HepG2 (cell line): Measurements from ENCODE around the gene MXRA7. TPM values are rescaled to one million over a fixed set of nuclear protein-coding genes. Genes with fewer than 3 reads are reported as not detected.

Experiments
- ATF2 ChIP-seq: sonication (generic); formaldehyde crosslinking; IDR thresholded peaks from 2 replicates; pipeline ENCODE4 v1.4.0; 2020; ENCODE audit warnings: missing genetic modification reagents
- CSRNP1 ChIP-seq: sonication (generic); formaldehyde crosslinking; IDR thresholded peaks from 2 replicates; pipeline ENCODE4 v1.8.1; 2023; ENCODE audit warnings: mild to moderate bottlenecking, missing genetic modification reagents
- FOXA1 ChIP-seq, 2 experiments: fragments of 450-650 bp in 1 of 2; sonication (generic) in 1 of 2; formaldehyde crosslinking in 1 of 2; IDR thresholded peaks; 2 replicates each; pipeline versions ENCODE4 v1.4.0 to v1.6.1; 2016 to 2020; ENCODE audit warnings: missing genetic modification reagents in 1 of 2
- MLXIP ChIP-seq: sonication (generic); formaldehyde crosslinking; IDR thresholded peaks from 2 replicates; pipeline ENCODE4 v1.9.0; 2021; ENCODE audit warnings: missing genetic modification reagents, borderline replicate concordance
- MNT ChIP-seq: fragments of 450-650 bp; IDR thresholded peaks from 2 replicates; pipeline ENCODE4 v1.6.1; 2016
- RXRA ChIP-seq: sonication (generic); formaldehyde crosslinking; IDR thresholded peaks from 2 replicates; pipeline ENCODE4 v1.5.1; 2020; ENCODE audit warnings: missing genetic modification reagents
- TBX2 ChIP-seq: sonication (generic); formaldehyde crosslinking; IDR thresholded peaks from 2 replicates; pipeline ENCODE4 v1.5.0; 2020; ENCODE audit warnings: missing genetic modification reagents, mild to moderate bottlenecking, borderline replicate concordance
- TERF1 ChIP-seq: sonication (generic); formaldehyde crosslinking; IDR thresholded peaks from 2 replicates; pipeline ENCODE4 v1.8.0; 2022; ENCODE audit warnings: mild to moderate bottlenecking, missing genetic modification reagents, moderate library complexity
- XRCC5 ChIP-seq: fragments of 200-400 bp; formaldehyde crosslinking; optimal IDR thresholded peaks from 2 replicates; pipeline ENCODE3; 2017; ENCODE audit warnings: mild to moderate bottlenecking, low read length
- ZBTB14 ChIP-seq: sonication (generic); formaldehyde crosslinking; IDR thresholded peaks from 2 replicates; pipeline ENCODE4 v1.4.0; 2020; ENCODE audit warnings: missing genetic modification reagents
- ZBTB42 ChIP-seq: sonication (generic); formaldehyde crosslinking; IDR thresholded peaks from 2 replicates; pipeline ENCODE4 v1.5.0; 2020; ENCODE audit warnings: mild to moderate bottlenecking, missing genetic modification reagents
- ZNF136 ChIP-seq: sonication (generic); formaldehyde crosslinking; IDR thresholded peaks from 2 replicates; pipeline ENCODE4 v1.8.1; 2022; ENCODE audit warnings: low read depth, mild to moderate bottlenecking, moderate library complexity, missing genetic modification reagents
- ZNF337 ChIP-seq: sonication (generic); formaldehyde crosslinking; IDR thresholded peaks from 2 replicates; pipeline ENCODE4 v1.5.1; 2020; ENCODE audit warnings: missing genetic modification reagents, low read depth, mild to moderate bottlenecking, borderline replicate concordance
- ZNF781 ChIP-seq: sonication (generic); formaldehyde crosslinking; IDR thresholded peaks from 2 replicates; pipeline ENCODE4 v1.5.1; 2020; ENCODE audit warnings: borderline replicate concordance, mild to moderate bottlenecking, missing genetic modification reagents; ENCODE audit errors: not compliant biosample characterization
- ZNF839 ChIP-seq: sonication (generic); formaldehyde crosslinking; IDR thresholded peaks from 2 replicates; pipeline ENCODE4 v1.4.0; 2020; ENCODE audit warnings: missing genetic modification reagents, mild to moderate bottlenecking, borderline replicate concordance
- ZSCAN25 ChIP-seq: sonication (generic); formaldehyde crosslinking; IDR thresholded peaks from 2 replicates; pipeline ENCODE4 v1.8.0; 2022; ENCODE audit warnings: mild to moderate bottlenecking, missing genetic modification reagents
- ZZZ3 ChIP-seq: sonication (generic); formaldehyde crosslinking; IDR thresholded peaks from 2 replicates; pipeline ENCODE4 v1.4.0; 2020; ENCODE audit warnings: missing genetic modification reagents, mild to moderate bottlenecking, borderline replicate concordance
- polyA plus RNA-seq, 8 experiments: library from polyadenylated mRNA; depleted of rRNA in 3 of 8; stranded (reverse) in 7 of 8; unstranded in 1 of 8; fragments of >200 nt; fragmentation: Illumina TruSeq in 4 of 8; extraction: Trizol in 4 of 8; gene quantifications; 2 replicates each; pipeline versions ENCODE4 v1.2.1 to v1.2.3, GENCODE V29; 2011 to 2016; ENCODE audit warnings: low read depth in 4 of 8, missing spikeins in 1 of 8, mixed read lengths in 1 of 8; ENCODE audit not compliant: insufficient read depth in 1 of 8
- total RNA-seq, 5 experiments: library from RNA; depleted of rRNA; stranded (reverse); fragments of >200 nt; fragmentation: Illumina TruSeq; extraction: Trizol; gene quantifications; 2 replicates each; pipeline ENCODE4 v1.2.3, GENCODE V29; 2016; ENCODE audit warnings: low read depth in 1 of 5

MXRA7 gene
- total and polyA plus RNA-seq, 2 of the 13 experiments (the other 11 are each of a cell fraction or from before 2014, with no cell fraction given), result 44.8 to 112 TPM

- TF ChIP-seq FOXA1 (IDR thresholded peaks at IDR 0.05), result no peak
- TF ChIP-seq FOXA1 (CRISPR knock-in tag; IDR thresholded peaks at IDR 0.05), result peak; percentile 55; the same call in 1 of the 2 replicates
- TF ChIP-seq ZSCAN25 (CRISPR knock-in tag), result peak; percentile 93
- no peak for TF ChIP-seq ZNF839 (CRISPR knock-in tag)
- peak; percentile 75; the same call in 1 of the 2 replicates for TF ChIP-seq ZBTB42 (CRISPR knock-in tag)
- no peak for TF ChIP-seq ATF2 (CRISPR knock-in tag)
- no peak for TF ChIP-seq MLXIP (CRISPR knock-in tag)
- TF ChIP-seq ZNF781, result no peak
- TF ChIP-seq ZNF337 (CRISPR knock-in tag), result no peak
- TF ChIP-seq RXRA (CRISPR knock-in tag), result peak; percentile 88
- TF ChIP-seq ZZZ3 (CRISPR knock-in tag), result no peak
- peak; percentile 96; the same call in 1 of the 2 replicates for TF ChIP-seq TBX2 (CRISPR knock-in tag)
- TF ChIP-seq XRCC5, result no peak
- peak; percentile 11; the same call in 1 of the 2 replicates for TF ChIP-seq ZNF136 (CRISPR knock-in tag)
- no peak for TF ChIP-seq ZBTB14 (CRISPR knock-in tag)
- 0 out of 2 replicates have a peak, but pooled peaks have one; percentile 41 for TF ChIP-seq CSRNP1
- TF ChIP-seq TERF1 (CRISPR knock-in tag), result no peak
- TF ChIP-seq MNT, result peak; percentile 79
These were observed 19.2 kb downstream of the MXRA7 start (continued) for GRCh38 chr17:76691379-76692191.
